ENCODE results near the gene FTH1. TPM values are rescaled to one million over a fixed set of nuclear protein-coding genes. Genes with fewer than 3 reads are reported as not detected.

Gene FTH1
- total and polyA plus RNA-seq, 2 of the 13 experiments (the other 11 are each of a cell fraction or from before 2014, with no cell fraction given): 607 to 760 TPM

- TF ChIP-seq FOXP4 (CRISPR knock-in tag; IDR thresholded peaks at IDR 0.05) (peak; percentile 68; the same call in 1 of the 2 replicates), ZNF460 (CRISPR knock-in tag; IDR thresholded peaks at IDR 0.05; ENCODE audit: borderline replicate concordance) (no peak; the same call in 1 of the 2 replicates), CAMTA2 (CRISPR knock-in tag; IDR thresholded peaks at IDR 0.05; ENCODE audit: borderline replicate concordance) (0 out of 2 replicates have a peak, but pooled peaks have one; percentile 79), ZNF354B (CRISPR knock-in tag; IDR thresholded peaks at IDR 0.05) (no peak), E2F2 (CRISPR knock-in tag; IDR thresholded peaks at IDR 0.05; ENCODE audit: borderline replicate concordance) (no peak), ZBTB33 (CRISPR knock-in tag; IDR thresholded peaks at IDR 0.05) (peak; percentile 62; the same call in 1 of the 2 replicates), ZNF546 (CRISPR knock-in tag; conservative IDR thresholded peaks at IDR 0.05) (no peak), SKI (IDR thresholded peaks at IDR 0.05; ENCODE audit: partially characterized antibody) (peak; percentile 63), ZNF605 (CRISPR knock-in tag; IDR thresholded peaks at IDR 0.05) (peak; percentile 72; the same call in 1 of the 2 replicates), ZSCAN30 (CRISPR knock-in tag; IDR thresholded peaks at IDR 0.05) (no peak), ZNF563 (CRISPR knock-in tag; IDR thresholded peaks at IDR 0.05) (peak; percentile 60; the same call in 1 of the 2 replicates), ZBTB14 (CRISPR knock-in tag; IDR thresholded peaks at IDR 0.05) (no peak), ZNF674 (CRISPR knock-in tag; IDR thresholded peaks at IDR 0.05; ENCODE audit: low read depth) (0 out of 2 replicates have a peak, but pooled peaks have one; percentile 27), MED1 (CRISPR knock-in tag; IDR thresholded peaks at IDR 0.05) (peak; percentile 95), ZNF343 (CRISPR knock-in tag; IDR thresholded peaks at IDR 0.05) (no peak), CEBPG (CRISPR knock-in tag; IDR thresholded peaks at IDR 0.05) (peak; percentile 83), SRSF9 (IDR thresholded peaks at IDR 0.05; ENCODE audit: borderline replicate concordance, insufficient read depth, low read depth, low read length, poor library complexity, severe bottlenecking) (no peak), ZNF136 (CRISPR knock-in tag; IDR thresholded peaks at IDR 0.05; ENCODE audit: low read depth) (no peak), ATF7 (IDR thresholded peaks at IDR 0.05) (peak; percentile 67; the same call in 1 of the 2 replicates), ATF7 (CRISPR knock-in tag; IDR thresholded peaks at IDR 0.05) (peak; percentile 14; the same call in 1 of the 2 replicates), MLLT10 (CRISPR knock-in tag; IDR thresholded peaks at IDR 0.05) (no peak), ZNF121 (CRISPR knock-in tag; IDR thresholded peaks at IDR 0.05) (no peak), ZBTB38 (CRISPR knock-in tag; IDR thresholded peaks at IDR 0.05) (peak; percentile 36; the same call in 1 of the 2 replicates)
Observed at GRCh38 chr11:61972672-61973475, 5.4 kb upstream of the FTH1 start (continued).

Data from HepG2 (cell line).